ENCODE results near the gene TAS2R42. TPM values are rescaled to one million over a fixed set of nuclear protein-coding genes. Genes with fewer than 3 reads are reported as not detected.

TAS2R42 gene
- total RNA-seq, 1 donor from 2014 or later: not detected

- Mint-ChIP-seq H3K4me1 (peaks cover 46% of the 10 kb centered on the region), H3K27me3 (no peaks in the 10 kb centered on the region), H3K9me3 (no peaks in the 10 kb centered on the region), H3K27ac (no peak overlapping the region), H3K4me3 (no peak overlapping the region), H3K36me3 (ENCODE audit: low read depth) (peaks cover 48% of the 10 kb centered on the region)
- intact Hi-C loops (cut with micrococcal nuclease): no loop called here
- no peak for TF ChIP-seq CTCF (IDR thresholded peaks at IDR 0.05)
- CTCF ChIA-PET: no interaction called here
- ATAC-seq (ENCODE audit: low read depth) (no peak), DNase-seq (no peak)
- POLR2A ChIA-PET: no interaction called here
These were observed 20.4 kb downstream of the TAS2R42 start for GRCh38 chr12:11166300-11166699.

DNA sequence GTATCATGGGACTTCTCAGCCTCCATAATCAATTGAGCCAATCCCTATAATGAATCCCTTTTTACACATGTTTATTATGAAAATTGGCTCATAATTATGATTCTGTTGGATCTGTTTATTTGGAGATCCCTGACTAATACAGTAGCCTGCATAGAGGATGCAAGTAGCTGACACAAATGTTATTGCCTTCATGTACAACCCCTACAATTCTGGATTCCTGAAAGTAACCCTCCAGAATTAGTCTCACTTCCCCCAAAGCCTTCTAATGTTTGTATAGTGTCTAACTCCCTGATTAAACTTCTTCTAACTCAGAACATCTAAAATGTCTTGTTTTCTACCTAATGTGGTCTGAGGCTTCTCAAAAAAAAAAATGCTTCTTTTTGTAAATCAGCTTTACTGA is 22.4 kb downstream of the TAS2R42 start:
- no peak overlapping the region for H3K27ac Mint-ChIP-seq
- peaks cover 35% of the 10 kb centered on the region for H3K4me1 Mint-ChIP-seq
- no peak for TF ChIP-seq CTCF (IDR thresholded peaks at IDR 0.05)
- intact Hi-C loops (cut with micrococcal nuclease): no loop called here
- H3K9me3 Mint-ChIP-seq: no peaks in the 10 kb centered on the region
- CTCF ChIA-PET: no interaction called here
- H3K36me3 Mint-ChIP-seq (ENCODE audit: low read depth): peaks cover 58% of the 10 kb centered on the region
- H3K4me3 Mint-ChIP-seq: no peak overlapping the region
- DNase-seq (no peak), ATAC-seq (ENCODE audit: low read depth) (no peak)
- no peaks in the 10 kb centered on the region for H3K27me3 Mint-ChIP-seq
- POLR2A ChIA-PET: no interaction called here

- no peaks in the 10 kb centered on the region for H3K27me3 Mint-ChIP-seq
- no peak for TF ChIP-seq CTCF (IDR thresholded peaks at IDR 0.05)
- intact Hi-C loops (cut with micrococcal nuclease): no loop called here
- H3K4me3 Mint-ChIP-seq: no peak overlapping the region
- ChIA-PET POLR2A (interaction anchor here (2.0 kb wide), 1 partner anchor 9 kb away, joined by 10 read pairs; the partner anchor contains the start of gene SMIM10L1), CTCF (no interaction called here)
- H3K9me3 Mint-ChIP-seq: no peaks in the 10 kb centered on the region
- H3K36me3 Mint-ChIP-seq (ENCODE audit: low read depth): peaks cover 52% of the 10 kb centered on the region
- DNase-seq (no peak), ATAC-seq (ENCODE audit: low read depth) (no peak)
- H3K4me1 Mint-ChIP-seq: peaks cover 21% of the 10 kb centered on the region
- H3K27ac Mint-ChIP-seq: no peak overlapping the region
These were observed 24.2 kb downstream of the TAS2R42 start for GRCh38 chr12:11162502-11162901.

GRCh38 chr12:11158885-11159444 is 27.8 kb downstream of the TAS2R42 start:
- no peak for ATAC-seq (ENCODE audit: low read depth)
- intact Hi-C loops (cut with micrococcal nuclease): no loop called here
- Mint-ChIP-seq H3K36me3 (ENCODE audit: low read depth) (peaks cover 54% of the 10 kb centered on the region), H3K4me1 (peaks cover 11% of the 10 kb centered on the region), H3K27me3 (no peaks in the 10 kb centered on the region), H3K9me3 (peaks cover 3% of the 10 kb centered on the region), H3K27ac (no peak overlapping the region), H3K4me3 (no peak overlapping the region)
- DNase-seq: no peak
- ChIA-PET POLR2A (interaction anchor here (0.6 to 1.5 kb wide), 2 partner anchors 12 to 86 kb away, joined by 3 to 4 read pairs; partner anchors contain the start of gene SMIM10L1), CTCF (no interaction called here)
- no peak for TF ChIP-seq CTCF (IDR thresholded peaks at IDR 0.05)

DNA sequence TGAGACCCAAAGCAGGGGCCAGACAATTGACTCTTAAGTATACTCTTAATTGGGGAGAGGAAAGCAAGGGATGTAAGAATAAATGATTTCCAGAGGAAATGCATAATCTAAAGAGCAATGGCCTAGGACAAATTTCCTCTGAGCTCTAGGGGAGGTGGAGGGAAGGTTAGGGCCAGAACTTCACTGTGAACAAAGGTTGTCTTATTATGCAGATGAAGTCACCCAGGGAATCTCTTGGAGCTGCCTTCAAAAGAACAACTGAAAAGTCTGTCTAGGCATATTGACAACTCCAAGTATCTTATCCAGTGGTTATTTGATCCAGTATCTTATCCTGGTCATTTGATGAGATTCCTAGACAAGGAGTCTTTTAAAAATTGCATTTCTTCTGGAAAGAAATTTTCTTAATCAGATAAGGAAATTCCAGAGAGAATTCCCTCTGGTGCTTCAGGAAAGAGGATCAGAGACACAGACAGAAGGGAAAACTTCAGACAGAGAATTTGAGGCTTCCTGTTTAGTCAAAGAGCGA is 32.3 kb downstream of the TAS2R42 start:
- TF ChIP-seq CTCF (IDR thresholded peaks at IDR 0.05): no peak
- Mint-ChIP-seq H3K27me3 (no peaks in the 10 kb centered on the region), H3K27ac (no peak overlapping the region), H3K4me1 (peaks cover 1% of the 10 kb centered on the region), H3K4me3 (no peak overlapping the region), H3K9me3 (peaks cover 3% of the 10 kb centered on the region), H3K36me3 (ENCODE audit: low read depth) (peaks cover 45% of the 10 kb centered on the region)
- CTCF ChIA-PET: no interaction called here
- intact Hi-C loops (cut with micrococcal nuclease): no loop called here
- POLR2A ChIA-PET: no interaction called here
- ATAC-seq (ENCODE audit: low read depth) (no peak), DNase-seq (no peak)

All from activated B cell treated with CpG ODN at 0.5 μM for 24 hours (primary cell).